ENCODE data around the gene AP3S2.

DNA sequence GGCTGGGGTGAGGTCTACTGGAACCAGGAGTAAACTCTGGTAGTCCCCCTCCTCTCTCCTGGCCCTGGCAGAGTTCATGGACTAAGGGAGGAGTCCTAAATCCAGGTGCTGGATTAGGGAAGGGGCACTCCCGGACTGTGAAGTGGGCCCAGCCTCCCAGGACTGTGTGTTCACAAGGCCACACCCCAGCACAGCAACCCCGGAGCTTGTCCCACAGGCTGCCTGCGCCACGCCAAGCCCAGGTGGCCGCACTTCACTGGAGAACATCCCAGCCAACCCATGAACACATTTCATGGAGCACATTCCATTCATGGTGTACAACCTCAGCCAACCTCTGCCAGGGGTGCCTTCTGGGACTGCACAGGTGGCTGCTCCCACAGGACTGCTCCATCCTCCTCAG is 10.7 kb upstream of the AP3S2 start:
- TF ChIP-seq, protein P1, sequence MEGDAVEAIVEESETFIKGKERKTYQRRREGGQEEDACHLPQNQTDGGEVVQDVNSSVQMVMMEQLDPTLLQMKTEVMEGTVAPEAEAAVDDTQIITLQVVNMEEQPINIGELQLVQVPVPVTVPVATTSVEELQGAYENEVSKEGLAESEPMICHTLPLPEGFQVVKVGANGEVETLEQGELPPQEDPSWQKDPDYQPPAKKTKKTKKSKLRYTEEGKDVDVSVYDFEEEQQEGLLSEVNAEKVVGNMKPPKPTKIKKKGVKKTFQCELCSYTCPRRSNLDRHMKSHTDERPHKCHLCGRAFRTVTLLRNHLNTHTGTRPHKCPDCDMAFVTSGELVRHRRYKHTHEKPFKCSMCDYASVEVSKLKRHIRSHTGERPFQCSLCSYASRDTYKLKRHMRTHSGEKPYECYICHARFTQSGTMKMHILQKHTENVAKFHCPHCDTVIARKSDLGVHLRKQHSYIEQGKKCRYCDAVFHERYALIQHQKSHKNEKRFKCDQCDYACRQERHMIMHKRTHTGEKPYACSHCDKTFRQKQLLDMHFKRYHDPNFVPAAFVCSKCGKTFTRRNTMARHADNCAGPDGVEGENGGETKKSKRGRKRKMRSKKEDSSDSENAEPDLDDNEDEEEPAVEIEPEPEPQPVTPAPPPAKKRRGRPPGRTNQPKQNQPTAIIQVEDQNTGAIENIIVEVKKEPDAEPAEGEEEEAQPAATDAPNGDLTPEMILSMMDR (IDR thresholded peaks at IDR 0.05): no peak
- TF ChIP-seq EP300 (IDR thresholded peaks at IDR 0.05; ENCODE audit: low read depth) (no peak), POLR2AphosphoS5 (IDR thresholded peaks at IDR 0.05) (no peak), POLR2A (IDR thresholded peaks at IDR 0.05) (no peak)

Measured in transverse colon (tissue), 4 donors.